Stimulated activated naive B cell treated with anti-CD40 and anti-IgM and Interleukin-4, amounts not matched to agents 10 μg/mL and 1 μg/mL and 100 μg/mL, for 72 hours (primary cell): ENCODE measurements around the gene MAOA.
"Not testable (repeated sequence)": the region's sequence is repeated elsewhere in the genome, so short reads cannot be mapped to it uniquely, and the experiment has no call there.

Source experiments
- ATAC-seq, 2 donors: fragments of 150-1000 bp; cut with Tn5 transposase; replicated peaks; 2 replicates each; pipeline ENCODE4 v1.10.0; 2021; ENCODE audit warnings: moderate library complexity in 1 of 2
- DNase-seq: peaks from one replicate; pipeline ENCODE4 v3.0.0; 2021
- H3K27ac Mint-ChIP-seq: one replicate; pipeline ENCODE4 v1.8.0; 2022; ENCODE audit warnings: mild to moderate bottlenecking, mixed read lengths
- H3K27me3 Mint-ChIP-seq, 2 donors: one replicate each; pipeline ENCODE4 v1.8.0; 2022; ENCODE audit warnings: mixed read lengths in 2 of 2
- H3K36me3 Mint-ChIP-seq, 2 donors: one replicate each; pipeline ENCODE4 v1.8.0; 2022; ENCODE audit warnings: mixed read lengths in 2 of 2, mild to moderate bottlenecking in 1 of 2
- H3K4me1 Mint-ChIP-seq, 2 donors: one replicate each; pipeline ENCODE4 v1.8.0; 2022; ENCODE audit warnings: mixed read lengths in 2 of 2, mild to moderate bottlenecking in 1 of 2
- H3K4me3 Mint-ChIP-seq, 2 donors: one replicate each; pipeline ENCODE4 v1.8.0; 2022; ENCODE audit warnings: mild to moderate bottlenecking in 2 of 2, mixed read lengths in 2 of 2, moderate library complexity in 1 of 2
- H3K9me3 Mint-ChIP-seq, 2 donors: one replicate each; pipeline ENCODE4 v1.8.0; 2022; ENCODE audit warnings: mixed read lengths in 2 of 2, mild to moderate bottlenecking in 1 of 2

MAOA gene

GRCh38 chrX:43644124-43644701, 11.9 kb upstream of the MAOA start:
- no peaks in the 10 kb centered on the region for H3K36me3 Mint-ChIP-seq
- ATAC-seq (peak; percentile 39 to 64), DNase-seq (no peak)
- H3K4me3 Mint-ChIP-seq, result no peak overlapping the region
- no peaks in the 10 kb centered on the region for H3K9me3 Mint-ChIP-seq
- H3K4me1 Mint-ChIP-seq, result peaks cover 6 to 28% of the 10 kb centered on the region in 2 donors
- H3K27ac Mint-ChIP-seq, result no peak overlapping the region
- H3K27me3 Mint-ChIP-seq, result peaks cover 0 to 4% of the 10 kb centered on the region in 2 donors

GRCh38 chrX:43646800-43647199, 9.3 kb upstream of the MAOA start:
- Mint-ChIP-seq H3K4me3 (no peak overlapping the region), H3K36me3 (no peaks in the 10 kb centered on the region), H3K27me3 (peaks cover 0 to 4% of the 10 kb centered on the region in 2 donors), H3K4me1 (peaks cover 6 to 22% of the 10 kb centered on the region in 2 donors), H3K9me3 (no peaks in the 10 kb centered on the region), H3K27ac (no peak overlapping the region)
- ATAC-seq, result no peak
- no peak for DNase-seq

- Mint-ChIP-seq H3K4me3 (peak overlapping the region; percentile 85 to 97), H3K36me3 (peaks cover 0 to 1% of the 10 kb centered on the region in 2 donors), H3K9me3 (no peaks in the 10 kb centered on the region), H3K27me3 (peaks cover 7 to 13% of the 10 kb centered on the region in 2 donors), H3K4me1 (peaks cover 6 to 11% of the 10 kb centered on the region in 2 donors), H3K27ac (peak overlapping the region; percentile 100)
- ATAC-seq, result peak; percentile 98
- peak; percentile 85 for DNase-seq
Measured at GRCh38 chrX:43654431-43655150, 1.5 kb upstream of the MAOA start.

- no peak for DNase-seq
- ATAC-seq, result peak; percentile 41 to 47
- Mint-ChIP-seq H3K9me3 (no peaks in the 10 kb centered on the region), H3K4me3 (peak overlapping the region; percentile 85 to 97), H3K27ac (peak overlapping the region; percentile 73), H3K27me3 (peaks cover 7 to 13% of the 10 kb centered on the region in 2 donors), H3K36me3 (peaks cover 0 to 1% of the 10 kb centered on the region in 2 donors), H3K4me1 (peaks cover 6 to 11% of the 10 kb centered on the region in 2 donors)
Measured at GRCh38 chrX:43655151-43656004, 721 bp upstream of the MAOA start.

- ATAC-seq, result no peak
- Mint-ChIP-seq H3K27ac (no peak overlapping the region), H3K4me1 (peaks cover 6 to 11% of the 10 kb centered on the region in 2 donors), H3K4me3 (peak overlapping the region in 1 of 2 donors; percentile 65), H3K27me3 (peaks cover 7 to 13% of the 10 kb centered on the region in 2 donors), H3K9me3 (no peaks in the 10 kb centered on the region), H3K36me3 (peaks cover 0 to 1% of the 10 kb centered on the region in 2 donors)
- DNase-seq, result no peak
Measured at GRCh38 chrX:43657671-43658070, 1.6 kb downstream of the MAOA start.

GRCh38 chrX:43661521-43662240, 5.6 kb downstream of the MAOA start:
- H3K27ac Mint-ChIP-seq, result no peak overlapping the region
- peaks cover 0 to 6% of the 10 kb centered on the region in 2 donors for H3K4me1 Mint-ChIP-seq
- no peak overlapping the region for H3K4me3 Mint-ChIP-seq
- no peaks in the 10 kb centered on the region for H3K36me3 Mint-ChIP-seq
- peaks cover 0 to 4% of the 10 kb centered on the region in 2 donors for H3K27me3 Mint-ChIP-seq
- ATAC-seq, result no peak
- peaks cover 0 to 5% of the 10 kb centered on the region in 2 donors for H3K9me3 Mint-ChIP-seq
- DNase-seq, result no peak

GRCh38 chrX:43663173-43663572, 7.1 kb downstream of the MAOA start:
- no peak for ATAC-seq
- Mint-ChIP-seq H3K36me3 (no peaks in the 10 kb centered on the region), H3K27ac (no peak overlapping the region), H3K4me3 (no peak overlapping the region), H3K4me1 (peaks cover 0 to 9% of the 10 kb centered on the region in 2 donors), H3K9me3 (peaks cover 0 to 6% of the 10 kb centered on the region in 2 donors), H3K27me3 (peaks cover 0 to 4% of the 10 kb centered on the region in 2 donors)
- DNase-seq, result no peak

GRCh38 chrX:43664258-43664657, 8.2 kb downstream of the MAOA start:
- ATAC-seq (no peak), DNase-seq (no peak)
- Mint-ChIP-seq H3K36me3 (no peaks in the 10 kb centered on the region), H3K4me1 (peaks cover 0 to 9% of the 10 kb centered on the region in 2 donors), H3K9me3 (peaks cover 0 to 6% of the 10 kb centered on the region in 2 donors), H3K27me3 (peaks cover 0 to 4% of the 10 kb centered on the region in 2 donors), H3K4me3 (no peak overlapping the region), H3K27ac (no peak overlapping the region)

GRCh38 chrX:43664708-43665107, 8.6 kb downstream of the MAOA start:
- DNase-seq, result no peak
- H3K4me3 Mint-ChIP-seq, result no peak overlapping the region
- H3K4me1 Mint-ChIP-seq, result peaks cover 0 to 9% of the 10 kb centered on the region in 2 donors
- peaks cover 0 to 3% of the 10 kb centered on the region in 2 donors for H3K36me3 Mint-ChIP-seq
- ATAC-seq, result no peak
- H3K27ac Mint-ChIP-seq, result no peak overlapping the region
- H3K9me3 Mint-ChIP-seq, result peaks cover 2 to 6% of the 10 kb centered on the region in 2 donors
- peaks cover 0 to 8% of the 10 kb centered on the region in 2 donors for H3K27me3 Mint-ChIP-seq

GRCh38 chrX:43666311-43666912, 10.3 kb downstream of the MAOA start:
- Mint-ChIP-seq H3K27ac (no peak overlapping the region), H3K36me3 (peaks cover 0 to 3% of the 10 kb centered on the region in 2 donors), H3K9me3 (peaks cover 2 to 6% of the 10 kb centered on the region in 2 donors), H3K4me3 (no peak overlapping the region), H3K4me1 (peaks cover 0 to 9% of the 10 kb centered on the region in 2 donors), H3K27me3 (peaks cover 0 to 10% of the 10 kb centered on the region in 2 donors)
- ATAC-seq (peak; percentile 25 to 33), DNase-seq (no peak)

- not testable (repeated sequence) for H3K27ac Mint-ChIP-seq, H3K9me3 Mint-ChIP-seq, H3K27me3 Mint-ChIP-seq, ATAC-seq, H3K36me3 Mint-ChIP-seq, H3K4me3 Mint-ChIP-seq, DNase-seq, H3K4me1 Mint-ChIP-seq
Measured at GRCh38 chrX:43675965-43676628, 20.0 kb downstream of the MAOA start.

- H3K9me3 Mint-ChIP-seq, result no peaks in the 10 kb centered on the region
- no peak for ATAC-seq
- peaks cover 0 to 4% of the 10 kb centered on the region in 2 donors for H3K27me3 Mint-ChIP-seq
Measured at GRCh38 chrX:43676971-43677572, 21.0 kb downstream of the MAOA start.

GRCh38 chrX:43677993-43678392, 21.9 kb downstream of the MAOA start:
- no peak overlapping the region for H3K27ac Mint-ChIP-seq
- H3K36me3 Mint-ChIP-seq, result no peaks in the 10 kb centered on the region
- peaks cover 0 to 4% of the 10 kb centered on the region in 2 donors for H3K27me3 Mint-ChIP-seq
- ATAC-seq (no peak), DNase-seq (no peak)
- no peak overlapping the region for H3K4me3 Mint-ChIP-seq
- no peaks in the 10 kb centered on the region for H3K9me3 Mint-ChIP-seq
- H3K4me1 Mint-ChIP-seq, result no peaks in the 10 kb centered on the region

More at GRCh38 chrX:43676971-43677572, 21.0 kb downstream of the MAOA start:
- no peaks in the 10 kb centered on the region for H3K4me1 Mint-ChIP-seq
- H3K36me3 Mint-ChIP-seq, result no peaks in the 10 kb centered on the region
- no peak overlapping the region for H3K27ac Mint-ChIP-seq
- H3K4me3 Mint-ChIP-seq, result no peak overlapping the region
- DNase-seq, result no peak
